BJ (cell line): Measurements from ENCODE around the gene DGKH. TPM values are rescaled to one million over a fixed set of nuclear protein-coding genes. Genes with fewer than 3 reads are reported as not detected.

Experiments used
- CTCF ChIA-PET: fragments of 350-600 bp; formaldehyde crosslinking; extraction: SDS; loops from one replicate; lab custom pipeline; 2021; ENCODE audit warnings: antibody characterized with exemption, inconsistent platforms; lab: Yijun Ruan, JAX
- POLR2A ChIA-PET: fragments of 300-600 bp; sonication (Branson Sonifier 250); formaldehyde crosslinking; extraction: SDS; loops from one replicate; lab custom pipeline; 2021; ENCODE audit warnings: antibody characterized with exemption; lab: Charles Lee
- DNase-seq: peaks from one replicate; pipeline ENCODE4 v3.0.0-alpha.2; 2011; ENCODE audit warnings: low read depth
- H3K27me3 ChIP-seq: 2 replicates; pipeline ENCODE4 v1.6.0; 2011; ENCODE audit warnings: low read length; ENCODE audit not compliant: control insufficient read depth, insufficient read depth
- H3K36me3 ChIP-seq: 2 replicates; pipeline ENCODE4 v1.5.1; 2011; ENCODE audit warnings: low read length; ENCODE audit not compliant: control insufficient read depth, insufficient read depth
- H3K4me3 ChIP-seq: 2 replicates; pipeline ENCODE4 v1.5.1; 2011; ENCODE audit warnings: low read depth, mild to moderate bottlenecking, control low read depth, low read length
- CTCF ChIP-seq: IDR thresholded peaks from 2 replicates; pipeline ENCODE4 v1.5.1; 2011; ENCODE audit warnings: low read depth, mild to moderate bottlenecking, control low read depth, inconsistent platforms, low read length, moderate library complexity; ENCODE audit not compliant: insufficient read depth
- polyA plus RNA-seq: library from polyadenylated mRNA; depleted of rRNA; stranded (reverse); fragments of >200 nt; gene quantifications from 2 replicates; pipeline ENCODE4 v1.2.3, GENCODE V29; 2011

The DGKH gene
- polyA plus RNA-seq, 1 experiment: 4.2 TPM

GRCh38 chr13:42061943-42062342, 13.5 kb downstream of the DGKH start:
- no peaks in the 10 kb centered on the region for H3K27me3 ChIP-seq
- CTCF ChIA-PET: interaction anchor here (1.0 to 1.3 kb wide), 2 partner anchors 9 to 12 kb away, joined by 3 to 4 read pairs; no protein-coding TSS in a partner anchor
- TF ChIP-seq CTCF: no peak
- H3K4me3 ChIP-seq: no peak overlapping the region
- peaks cover 3% of the 10 kb centered on the region; the same call in 1 of the 2 replicates for H3K36me3 ChIP-seq
- DNase-seq: no peak
- POLR2A ChIA-PET: no interaction called here

GRCh38 chr13:42063105-42063504, 14.7 kb downstream of the DGKH start:
- Histone ChIP-seq H3K27me3 (no peaks in the 10 kb centered on the region), H3K4me3 (no peak overlapping the region), H3K36me3 (peaks cover 3% of the 10 kb centered on the region; the same call in 1 of the 2 replicates)
- TF ChIP-seq CTCF: no peak
- DNase-seq: no peak
- CTCF ChIA-PET: interaction anchor here (1.3 kb wide), 1 partner anchor 10 kb away, joined by 3 read pairs; no protein-coding TSS in a partner anchor
- POLR2A ChIA-PET: no interaction called here

GRCh38 chr13:42064259-42064658, 15.8 kb downstream of the DGKH start:
- Histone ChIP-seq H3K36me3 (peaks cover 3% of the 10 kb centered on the region; the same call in 1 of the 2 replicates), H3K4me3 (no peak overlapping the region), H3K27me3 (no peaks in the 10 kb centered on the region)
- CTCF ChIA-PET: interaction anchor here (0.6 to 1.1 kb wide), 5 partner anchors 9 to 679 kb away, joined by 3 to 4 read pairs (median 3); partner anchors contain the start of gene DGKH
- no peak for TF ChIP-seq CTCF
- no peak for DNase-seq
- POLR2A ChIA-PET: no interaction called here

GRCh38 chr13:42064966-42065365, 16.5 kb downstream of the DGKH start:
- ChIA-PET CTCF (interaction anchor here (0.6 to 1.2 kb wide), 3 partner anchors 26 to 680 kb away, joined by 3 read pairs; no protein-coding TSS in a partner anchor), POLR2A (interaction anchor here (0.7 kb wide), 1 partner anchor 18 kb away, joined by 6 read pairs; no protein-coding TSS in a partner anchor)
- Histone ChIP-seq H3K4me3 (no peak overlapping the region), H3K27me3 (no peaks in the 10 kb centered on the region), H3K36me3 (peaks cover 3% of the 10 kb centered on the region; the same call in 1 of the 2 replicates)
- no peak for DNase-seq
- TF ChIP-seq CTCF: no peak

GRCh38 chr13:42065414-42065813, 17.0 kb downstream of the DGKH start:
- TF ChIP-seq CTCF: no peak
- DNase-seq: no peak
- Histone ChIP-seq H3K4me3 (no peak overlapping the region), H3K27me3 (no peaks in the 10 kb centered on the region), H3K36me3 (peaks cover 3% of the 10 kb centered on the region; the same call in 1 of the 2 replicates)
- ChIA-PET POLR2A (interaction anchor here (0.7 kb wide), 1 partner anchor 18 kb away, joined by 6 read pairs; no protein-coding TSS in a partner anchor), CTCF (interaction anchor here (1.2 kb wide), 1 partner anchor 26 kb away, joined by 3 read pairs; no protein-coding TSS in a partner anchor)
